ENCODE results near the gene GALNTL6. TPM values are rescaled to one million over a fixed set of nuclear protein-coding genes. Genes with fewer than 3 reads are reported as not detected.
A peak's percentile ranks its signal among the peaks of the same experiment; 100 is the strongest.

GALNTL6 gene
- total RNA-seq, 8 experiments from 2014 or later = 2.4 to 22.2 (median 14.2) TPM

DNA sequence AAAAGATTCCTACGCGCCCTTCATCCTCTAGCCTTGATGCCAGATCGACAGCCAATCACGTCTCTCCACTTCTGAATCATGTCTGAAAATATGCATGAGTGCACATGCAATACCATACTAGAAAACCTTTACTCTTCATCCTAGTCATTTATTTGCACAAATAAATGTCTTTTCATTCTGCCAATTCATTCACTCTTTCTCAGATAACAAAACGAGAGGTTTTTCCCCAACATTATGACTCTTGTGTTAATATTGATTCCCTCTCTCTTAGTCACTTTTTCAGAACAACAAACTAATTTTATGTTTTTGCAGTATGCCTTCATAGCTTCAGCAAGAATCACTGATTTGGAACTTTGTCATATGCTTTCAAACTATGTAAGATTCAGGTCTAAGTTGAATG is 806.0 kb downstream of the GALNTL6 start:
- Histone ChIP-seq H3K27ac (no peak overlapping the region), H3K4me1 (replicated peaks in 1 of 2) (peaks cover 0 to 4% of the 10 kb centered on the region in 2 donors), H3K4me3 (no peak overlapping the region)
- WGBS, 10 experiments = 33 to 94% (median 83%) methylated on average over 1 to 5 of the region's 5 CpGs; no CpG with 5 or more reads in 1 of the 10 experiments
- in situ Hi-C loops (cut with MboI; ENCODE audit: low pct_unique_long_range_greater_than_20kb in 2 of 9, low sequenced_read_pairs in 9 of 9, unreplicated experiment in 9 of 9) = no loop called here
- no peak for ATAC-seq (replicated peaks in 6 of 8)

DNA sequence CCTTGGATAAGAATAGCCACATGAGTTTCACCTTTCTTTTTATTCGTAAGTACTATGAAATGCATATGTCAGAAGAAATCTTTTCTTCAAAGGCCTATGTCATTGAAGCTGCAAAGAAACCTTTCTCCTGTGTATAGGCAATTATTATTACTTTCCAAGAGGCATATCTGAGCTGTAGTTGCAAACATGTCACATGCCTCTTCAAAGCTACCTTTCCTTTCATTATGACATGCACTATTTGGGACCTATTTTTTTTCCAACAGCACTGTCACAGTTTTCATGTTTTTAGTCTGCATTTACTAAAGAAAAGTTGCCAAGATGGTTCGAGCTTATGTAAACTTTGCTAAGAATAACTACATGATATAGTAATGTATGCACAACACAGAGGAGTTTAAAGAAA is 806.6 kb downstream of the GALNTL6 start:
- ATAC-seq (replicated peaks in 6 of 8) = no peak
- WGBS, 10 experiments = 0 to 100% (median 67%) methylated on average over 1 to 2 of the region's 2 CpGs
- no peak overlapping the region for H3K27ac ChIP-seq
- H3K4me3 ChIP-seq = no peak overlapping the region
- no peaks in the 10 kb centered on the region for H3K4me1 ChIP-seq (replicated peaks in 1 of 2)
- in situ Hi-C loops (cut with MboI; ENCODE audit: low pct_unique_long_range_greater_than_20kb in 2 of 9, low sequenced_read_pairs in 9 of 9, unreplicated experiment in 9 of 9) = no loop called here

DNA sequence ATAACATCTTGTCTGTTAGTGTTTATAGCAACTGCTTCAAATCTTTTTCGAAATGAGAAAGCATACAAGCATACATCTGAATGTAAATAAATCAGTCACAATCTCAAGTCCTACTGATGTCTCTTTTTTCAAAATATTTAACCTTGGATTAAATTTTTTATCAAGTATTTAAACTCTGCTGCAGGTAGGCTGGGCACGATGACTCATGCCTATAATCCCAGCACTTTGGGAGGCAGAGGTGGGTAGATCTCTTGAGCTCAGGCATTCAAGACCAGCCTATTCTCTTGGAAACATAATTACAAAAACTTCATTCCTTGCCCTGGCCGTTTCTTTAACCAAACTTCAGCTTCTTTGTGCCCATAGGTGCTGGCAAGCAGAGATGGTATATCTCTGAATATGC is 815.1 kb downstream of the GALNTL6 start:
- ATAC-seq (replicated peaks in 6 of 8) = no peak
- Histone ChIP-seq H3K4me1 (replicated peaks in 1 of 2) (no peaks in the 10 kb centered on the region), H3K4me3 (no peak overlapping the region), H3K27ac (no peak overlapping the region)
- in situ Hi-C loops (cut with MboI; ENCODE audit: low pct_unique_long_range_greater_than_20kb in 2 of 9, low sequenced_read_pairs in 9 of 9, unreplicated experiment in 9 of 9) = no loop called here
- 0 to 100% (median 71%) methylated on average over 1 to 3 of the region's 3 CpGs for WGBS, 10 experiments

DNA sequence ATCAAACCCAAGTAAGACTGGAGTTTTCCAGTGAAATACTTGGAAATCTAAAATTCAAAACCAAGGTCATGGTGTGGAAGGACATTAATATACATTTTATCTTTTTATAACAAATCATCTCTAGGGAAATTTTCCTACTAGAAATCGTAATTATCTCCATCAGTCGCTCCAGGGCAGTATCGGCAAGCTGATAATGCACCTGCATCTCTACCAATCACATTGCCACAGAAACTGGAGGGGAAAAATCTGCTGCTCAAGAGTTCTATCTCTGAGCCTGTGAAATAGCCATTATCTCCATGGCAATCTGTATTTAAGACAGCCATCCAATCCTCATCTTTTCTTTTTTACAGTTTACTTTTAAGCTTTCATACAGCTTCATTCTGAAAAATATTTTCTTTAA is 817.1 kb downstream of the GALNTL6 start:
- 7 to 97% (median 71%) methylated on average over 2 to 3 of the region's 3 CpGs; no CpG with 5 or more reads in 2 of the 10 experiments for WGBS, 10 experiments
- ATAC-seq (replicated peaks in 6 of 8) = no peak
- H3K27ac ChIP-seq = no peak overlapping the region
- in situ Hi-C loops (cut with MboI; ENCODE audit: low pct_unique_long_range_greater_than_20kb in 2 of 9, low sequenced_read_pairs in 9 of 9, unreplicated experiment in 9 of 9) = no loop called here
- no peaks in the 10 kb centered on the region for H3K4me1 ChIP-seq (replicated peaks in 1 of 2)
- H3K4me3 ChIP-seq = no peak overlapping the region

DNA sequence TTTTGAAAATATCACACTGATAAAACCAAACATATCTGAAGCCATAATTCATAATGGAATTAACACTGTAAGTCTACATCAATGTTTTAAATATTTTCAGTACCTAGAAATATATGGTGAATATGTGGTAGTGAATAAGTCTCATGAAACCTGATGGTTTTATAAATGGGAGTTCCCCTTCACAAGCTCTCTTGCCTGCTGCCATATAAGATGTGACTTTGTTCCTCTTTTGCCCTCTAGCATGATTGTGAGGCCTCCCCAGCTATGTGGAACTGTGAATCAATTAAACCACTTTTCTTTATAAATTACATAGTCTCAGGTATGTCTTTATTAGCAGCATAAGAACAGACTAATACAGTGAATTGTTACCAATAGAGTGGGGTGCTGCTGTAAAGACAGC is 818.6 kb downstream of the GALNTL6 start:
- no peak for ATAC-seq (replicated peaks in 6 of 8)
- no peak overlapping the region for H3K27ac ChIP-seq
- in situ Hi-C loops (cut with MboI; ENCODE audit: low pct_unique_long_range_greater_than_20kb in 2 of 9, low sequenced_read_pairs in 9 of 9, unreplicated experiment in 9 of 9) = no loop called here
- no peaks in the 10 kb centered on the region for H3K4me1 ChIP-seq (replicated peaks in 1 of 2)
- H3K4me3 ChIP-seq = no peak overlapping the region

DNA sequence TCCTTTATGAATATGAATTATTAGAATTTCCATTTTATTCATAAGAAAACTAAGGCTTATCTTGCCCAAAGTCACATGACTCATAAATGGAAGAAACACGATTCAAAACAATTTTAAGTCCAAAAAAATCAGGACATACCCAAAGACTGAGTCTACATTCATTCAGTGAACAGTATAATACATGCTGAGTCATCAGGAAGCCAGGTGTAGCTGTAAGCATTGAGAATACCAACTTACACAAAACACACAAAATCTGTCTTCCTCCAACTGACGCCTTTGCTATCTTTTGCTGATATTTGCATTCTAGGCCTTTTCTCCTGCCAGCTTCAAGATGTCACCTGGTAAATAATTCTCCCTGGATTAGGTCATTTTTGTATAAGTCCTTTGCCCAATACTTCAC is 835.3 kb downstream of the GALNTL6 start:
- in situ Hi-C loops (cut with MboI; ENCODE audit: low pct_unique_long_range_greater_than_20kb in 2 of 9, low sequenced_read_pairs in 9 of 9, unreplicated experiment in 9 of 9) = no loop called here
- 10 to 100% (median 88%) methylated on average over 1 to 2 of the region's 2 CpGs; no CpG with 5 or more reads in 3 of the 10 experiments for WGBS, 10 experiments
- Histone ChIP-seq H3K4me3 (no peak overlapping the region), H3K27ac (no peak overlapping the region), H3K4me1 (replicated peaks in 1 of 2) (peaks cover 0 to 2% of the 10 kb centered on the region in 2 donors)
- ATAC-seq (replicated peaks in 6 of 8) = no peak

DNA sequence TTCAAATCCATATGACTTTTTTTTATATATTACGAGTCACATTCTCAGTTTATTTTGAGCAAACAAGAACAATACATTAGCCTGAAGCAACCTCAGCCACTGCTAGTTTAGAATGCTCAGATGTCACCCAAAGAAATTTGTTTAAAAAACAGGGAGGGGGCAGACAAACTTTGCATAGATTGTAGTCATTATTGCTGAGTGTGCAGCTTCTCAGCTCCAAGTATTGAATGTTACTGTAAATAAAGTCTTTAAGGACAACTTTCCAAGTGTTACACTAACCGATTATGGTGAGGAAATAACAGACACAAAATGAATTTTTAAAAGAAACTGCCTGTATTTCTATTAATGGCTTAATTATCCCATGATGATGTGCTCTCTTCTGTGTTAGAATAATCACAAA is 835.9 kb downstream of the GALNTL6 start:
- no peak overlapping the region for H3K27ac ChIP-seq
- no peak for ATAC-seq (replicated peaks in 6 of 8)
- H3K4me1 ChIP-seq (replicated peaks in 1 of 2) = peaks cover 0 to 2% of the 10 kb centered on the region in 2 donors
- WGBS, 10 experiments = 6 to 100% (median 68%) methylated on average over 1 to 2 of the region's 2 CpGs
- in situ Hi-C loops (cut with MboI; ENCODE audit: low pct_unique_long_range_greater_than_20kb in 2 of 9, low sequenced_read_pairs in 9 of 9, unreplicated experiment in 9 of 9) = no loop called here
- H3K4me3 ChIP-seq = no peak overlapping the region

DNA sequence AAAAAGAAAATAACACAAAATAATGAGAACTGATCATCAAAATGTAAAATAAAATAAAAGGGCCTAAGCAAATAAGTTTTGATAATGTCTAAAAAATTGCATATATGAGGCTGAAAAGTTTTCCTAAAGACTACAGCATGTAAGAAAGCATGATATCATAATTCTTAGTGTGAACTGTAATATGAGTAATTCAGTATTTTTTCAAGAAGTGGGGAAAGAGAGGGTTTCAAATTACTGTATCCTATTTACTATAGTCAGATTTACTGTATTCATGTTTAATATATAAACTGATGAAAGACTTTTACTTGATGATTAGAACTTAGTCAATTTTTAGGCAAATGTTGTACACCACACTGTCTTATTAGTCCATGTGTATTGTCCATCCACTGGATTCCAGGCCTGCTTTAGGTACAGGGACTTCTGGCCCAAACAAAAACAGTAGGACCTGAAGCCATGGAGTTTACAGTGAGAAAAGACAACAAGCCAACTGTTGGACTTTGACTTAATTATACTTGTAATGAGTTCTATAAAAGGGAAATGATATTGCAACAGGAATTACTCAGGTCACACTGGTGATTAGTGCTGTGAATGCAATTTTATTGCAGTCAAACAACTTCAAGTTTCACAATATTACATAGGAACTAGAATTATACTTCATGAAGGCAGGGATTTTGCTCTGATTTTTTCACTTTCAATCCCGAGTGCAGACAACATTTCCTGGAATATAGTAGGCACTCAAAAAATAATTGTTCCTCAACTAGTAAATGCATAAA is 837.7 kb downstream of the GALNTL6 start:
- in situ Hi-C loops (cut with MboI; ENCODE audit: low pct_unique_long_range_greater_than_20kb in 2 of 9, low sequenced_read_pairs in 9 of 9, unreplicated experiment in 9 of 9) = no loop called here
- no peak overlapping the region for H3K4me3 ChIP-seq
- no peak for ATAC-seq (replicated peaks in 6 of 8)
- H3K27ac ChIP-seq = no peak overlapping the region
- WGBS, 10 experiments = 0 to 100% (median 100%) methylated on average over 1 of the region's 1 CpG; no CpG with 5 or more reads in 2 of the 10 experiments
- peaks cover 0 to 3% of the 10 kb centered on the region in 2 donors for H3K4me1 ChIP-seq (replicated peaks in 1 of 2)

DNA sequence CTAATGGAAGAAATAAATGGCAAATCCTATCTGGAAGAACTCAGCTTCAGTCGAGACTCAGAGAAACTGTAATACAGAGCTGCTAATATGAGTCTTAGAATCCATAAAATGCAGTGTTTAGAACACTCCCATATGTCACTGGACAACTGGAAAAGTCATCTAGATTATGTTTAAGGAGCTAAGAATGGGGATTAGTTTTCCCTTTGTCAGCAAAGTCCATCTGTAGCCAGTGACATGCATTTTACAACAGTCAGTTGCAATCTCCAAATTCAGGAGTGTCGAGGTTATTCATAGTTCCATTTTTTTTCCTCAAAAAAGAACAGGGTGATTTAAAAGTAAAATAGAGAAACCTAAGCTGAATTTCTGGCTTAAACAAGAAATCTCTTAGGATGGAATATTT is 838.8 kb downstream of the GALNTL6 start:
- Histone ChIP-seq H3K4me1 (replicated peaks in 1 of 2) (peaks cover 7 to 10% of the 10 kb centered on the region in 2 donors), H3K27ac (no peak overlapping the region), H3K4me3 (no peak overlapping the region)
- 0 to 100% (median 92%) methylated on average over 1 to 2 of the region's 2 CpGs; no CpG with 5 or more reads in 1 of the 10 experiments for WGBS, 10 experiments
- in situ Hi-C loops (cut with MboI; ENCODE audit: low pct_unique_long_range_greater_than_20kb in 2 of 9, low sequenced_read_pairs in 9 of 9, unreplicated experiment in 9 of 9) = no loop called here
- no peak for ATAC-seq (replicated peaks in 6 of 8)

DNA sequence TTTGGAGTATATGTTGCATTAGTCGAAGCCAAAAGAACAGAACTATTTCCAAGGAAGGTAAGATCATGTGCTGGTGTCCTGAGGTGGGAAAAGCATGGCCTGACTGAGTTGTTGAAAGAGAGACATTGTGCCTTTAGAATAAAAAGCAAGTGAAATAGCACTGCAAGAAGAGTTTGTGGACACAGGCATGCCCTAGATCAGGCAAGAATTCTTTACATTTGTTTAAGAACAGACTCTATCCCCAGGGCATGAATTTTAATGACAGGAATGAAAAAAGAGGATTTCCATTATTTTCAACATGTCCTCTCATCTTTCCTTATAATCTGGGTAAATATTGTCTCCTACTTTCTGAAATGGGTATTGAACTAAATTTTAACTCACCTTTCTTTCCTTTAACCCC is 839.2 kb downstream of the GALNTL6 start:
- 23 to 100% (median 80%) methylated on average over 1 of the region's 1 CpG; no CpG with 5 or more reads in 1 of the 10 experiments for WGBS, 10 experiments
- in situ Hi-C loops (cut with MboI; ENCODE audit: low pct_unique_long_range_greater_than_20kb in 2 of 9, low sequenced_read_pairs in 9 of 9, unreplicated experiment in 9 of 9) = no loop called here
- ATAC-seq (replicated peaks in 6 of 8) = peak in 1 of 8 experiments; percentile 17
- Histone ChIP-seq H3K4me3 (no peak overlapping the region), H3K4me1 (replicated peaks in 1 of 2) (peaks cover 10 to 11% of the 10 kb centered on the region in 2 donors), H3K27ac (no peak overlapping the region)

DNA sequence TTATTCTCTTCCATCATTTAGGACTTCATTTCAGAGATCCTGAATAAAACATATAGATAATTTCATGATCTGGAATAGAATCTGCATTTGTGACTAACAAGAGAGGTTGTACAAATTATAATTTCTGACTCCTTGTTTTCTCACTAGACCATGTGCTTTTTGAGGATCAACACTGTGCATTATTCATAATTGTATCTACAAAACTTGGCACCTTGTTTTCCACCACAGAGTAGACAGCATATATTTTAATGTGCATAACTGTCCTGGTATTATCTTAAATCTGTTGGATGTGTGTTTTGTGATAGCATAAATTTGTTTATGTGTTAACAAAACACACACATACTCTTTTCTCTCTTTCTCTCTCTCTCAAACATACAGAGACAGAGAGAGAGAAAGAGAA is 840.5 kb downstream of the GALNTL6 start:
- Histone ChIP-seq H3K4me3 (no peak overlapping the region), H3K27ac (no peak overlapping the region), H3K4me1 (replicated peaks in 1 of 2) (peaks cover 13 to 14% of the 10 kb centered on the region in 2 donors)
- peak in 2 of 8 experiments; percentile 34 to 64 for ATAC-seq (replicated peaks in 6 of 8)
- in situ Hi-C loops (cut with MboI; ENCODE audit: low pct_unique_long_range_greater_than_20kb in 2 of 9, low sequenced_read_pairs in 9 of 9, unreplicated experiment in 9 of 9) = no loop called here

DNA sequence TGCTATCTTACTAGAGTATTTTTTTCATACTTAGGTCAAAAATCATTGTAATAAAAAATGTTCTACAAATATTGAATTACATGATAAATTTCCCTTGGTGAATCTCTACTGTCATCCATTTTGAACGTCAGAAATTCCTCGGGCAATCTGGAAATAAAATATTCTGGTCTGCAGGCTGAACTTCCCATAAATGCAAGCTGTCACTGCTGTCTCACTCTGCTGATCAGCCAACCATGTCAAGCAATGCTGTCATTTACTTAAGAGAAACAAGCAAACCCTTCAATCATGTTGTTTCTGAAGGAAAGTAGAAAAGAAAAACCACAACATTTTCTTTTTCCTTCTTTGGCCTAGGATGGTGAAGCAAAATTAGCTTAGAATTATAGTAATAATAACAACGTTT is 841.3 kb downstream of the GALNTL6 start:
- peak in 2 of 8 experiments; percentile 26 to 69 for ATAC-seq (replicated peaks in 6 of 8)
- WGBS, 10 experiments = 0 to 96% (median 55%) methylated on average over 2 to 3 of the region's 3 CpGs; no CpG with 5 or more reads in 1 of the 10 experiments
- in situ Hi-C loops (cut with MboI; ENCODE audit: low pct_unique_long_range_greater_than_20kb in 2 of 9, low sequenced_read_pairs in 9 of 9, unreplicated experiment in 9 of 9) = no loop called here
- no peak overlapping the region for H3K4me3 ChIP-seq
- H3K4me1 ChIP-seq (replicated peaks in 1 of 2) = peaks cover 13 to 14% of the 10 kb centered on the region in 2 donors
- H3K27ac ChIP-seq = no peak overlapping the region

DNA sequence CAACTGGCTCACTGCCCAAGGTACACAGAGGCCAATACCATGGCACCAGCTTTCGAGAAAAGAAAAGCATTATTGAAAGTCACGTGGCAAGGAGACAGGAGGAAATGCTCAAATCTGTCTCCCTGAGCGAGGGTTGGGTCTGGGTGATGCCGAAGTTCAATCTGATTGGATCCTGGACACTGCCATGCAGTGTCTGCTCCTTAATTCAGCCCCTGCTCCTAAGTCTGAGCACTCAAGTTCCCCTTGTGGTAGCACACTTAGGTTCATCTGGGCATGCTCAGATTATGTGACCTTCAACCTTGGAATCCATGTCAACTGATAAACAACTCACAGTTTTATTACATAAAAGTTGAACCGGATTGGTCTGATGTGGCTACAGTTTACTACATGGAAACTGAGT is 842.9 kb downstream of the GALNTL6 start:
- peak in 1 of 8 experiments; percentile 18 for ATAC-seq (replicated peaks in 6 of 8)
- 10 to 98% (median 79%) methylated on average over 2 to 5 of the region's 5 CpGs for WGBS, 10 experiments
- no peak overlapping the region for H3K27ac ChIP-seq
- peaks cover 14 to 17% of the 10 kb centered on the region in 2 donors for H3K4me1 ChIP-seq (replicated peaks in 1 of 2)
- in situ Hi-C loops (cut with MboI; ENCODE audit: low pct_unique_long_range_greater_than_20kb in 2 of 9, low sequenced_read_pairs in 9 of 9, unreplicated experiment in 9 of 9) = no loop called here
- H3K4me3 ChIP-seq = no peak overlapping the region

DNA sequence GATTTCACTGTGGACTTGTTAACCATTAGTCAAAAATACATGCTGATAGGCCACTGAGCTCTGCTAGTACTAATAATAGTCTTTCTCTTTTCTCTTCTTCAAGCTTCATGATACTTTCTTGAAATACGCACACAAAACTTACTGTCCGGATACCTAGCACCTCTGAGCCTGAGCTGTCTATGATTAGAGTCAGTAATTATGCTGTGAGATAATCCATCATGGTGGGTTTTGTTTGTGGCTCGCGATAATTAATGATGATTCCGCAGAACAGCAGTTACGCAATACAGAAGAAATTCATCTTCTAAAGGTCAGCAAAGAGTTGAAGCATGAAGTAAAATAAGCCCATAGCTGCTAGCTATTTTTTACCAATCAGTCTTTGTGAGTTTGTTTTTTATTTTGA is 843.9 kb downstream of the GALNTL6 start:
- WGBS, 10 experiments = 45 to 97% (median 67%) methylated on average over 1 to 6 of the region's 6 CpGs
- in situ Hi-C loops (cut with MboI; ENCODE audit: low pct_unique_long_range_greater_than_20kb in 2 of 9, low sequenced_read_pairs in 9 of 9, unreplicated experiment in 9 of 9) = no loop called here
- peak in 5 of 8 experiments; percentile 70 to 93 (median 78) for ATAC-seq (replicated peaks in 6 of 8)

More for the DNA sequence above, 843.9 kb downstream of the GALNTL6 start:
- Histone ChIP-seq H3K27ac (no peak overlapping the region), H3K4me3 (no peak overlapping the region), H3K4me1 (replicated peaks in 1 of 2) (peaks cover 12 to 17% of the 10 kb centered on the region in 2 donors)

Measured in motor neuron (in vitro differentiated cells).